ENCODE results near the gene PIP5KL1.

GRCh38 chr9:127934986-127935385 is 4.4 kb upstream of the PIP5KL1 start:
- TF ChIP-seq, protein P1, sequence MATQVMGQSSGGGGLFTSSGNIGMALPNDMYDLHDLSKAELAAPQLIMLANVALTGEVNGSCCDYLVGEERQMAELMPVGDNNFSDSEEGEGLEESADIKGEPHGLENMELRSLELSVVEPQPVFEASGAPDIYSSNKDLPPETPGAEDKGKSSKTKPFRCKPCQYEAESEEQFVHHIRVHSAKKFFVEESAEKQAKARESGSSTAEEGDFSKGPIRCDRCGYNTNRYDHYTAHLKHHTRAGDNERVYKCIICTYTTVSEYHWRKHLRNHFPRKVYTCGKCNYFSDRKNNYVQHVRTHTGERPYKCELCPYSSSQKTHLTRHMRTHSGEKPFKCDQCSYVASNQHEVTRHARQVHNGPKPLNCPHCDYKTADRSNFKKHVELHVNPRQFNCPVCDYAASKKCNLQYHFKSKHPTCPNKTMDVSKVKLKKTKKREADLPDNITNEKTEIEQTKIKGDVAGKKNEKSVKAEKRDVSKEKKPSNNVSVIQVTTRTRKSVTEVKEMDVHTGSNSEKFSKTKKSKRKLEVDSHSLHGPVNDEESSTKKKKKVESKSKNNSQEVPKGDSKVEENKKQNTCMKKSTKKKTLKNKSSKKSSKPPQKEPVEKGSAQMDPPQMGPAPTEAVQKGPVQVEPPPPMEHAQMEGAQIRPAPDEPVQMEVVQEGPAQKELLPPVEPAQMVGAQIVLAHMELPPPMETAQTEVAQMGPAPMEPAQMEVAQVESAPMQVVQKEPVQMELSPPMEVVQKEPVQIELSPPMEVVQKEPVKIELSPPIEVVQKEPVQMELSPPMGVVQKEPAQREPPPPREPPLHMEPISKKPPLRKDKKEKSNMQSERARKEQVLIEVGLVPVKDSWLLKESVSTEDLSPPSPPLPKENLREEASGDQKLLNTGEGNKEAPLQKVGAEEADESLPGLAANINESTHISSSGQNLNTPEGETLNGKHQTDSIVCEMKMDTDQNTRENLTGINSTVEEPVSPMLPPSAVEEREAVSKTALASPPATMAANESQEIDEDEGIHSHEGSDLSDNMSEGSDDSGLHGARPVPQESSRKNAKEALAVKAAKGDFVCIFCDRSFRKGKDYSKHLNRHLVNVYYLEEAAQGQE (IDR thresholded peaks at IDR 0.05; ENCODE audit: borderline replicate concordance), result no peak
- TF ChIP-seq CTCF (IDR thresholded peaks at IDR 0.05; ENCODE audit: poor library complexity, severe bottlenecking), result no peak
- no peak for TF ChIP-seq EZH2 (IDR thresholded peaks at IDR 0.05; ENCODE audit: borderline replicate concordance, insufficient read depth, low read length, poor library complexity, severe bottlenecking)
- no peak for TF ChIP-seq EP300 (conservative IDR thresholded peaks at IDR 0.05; ENCODE audit: poor library complexity, severe bottlenecking)
- no peak for TF ChIP-seq MXI1 (conservative IDR thresholded peaks at IDR 0.05; ENCODE audit: poor library complexity, severe bottlenecking)
- TF ChIP-seq TAF1 (IDR thresholded peaks at IDR 0.05; ENCODE audit: low read depth), result no peak
- TF ChIP-seq SMC3 (conservative IDR thresholded peaks at IDR 0.05; ENCODE audit: poor library complexity), result no peak
- TF ChIP-seq RAD21 (conservative IDR thresholded peaks at IDR 0.05), result no peak

Measured in neural cell (in vitro differentiated cells).